Measurements from ENCODE around the gene SPSB2.

DNA sequence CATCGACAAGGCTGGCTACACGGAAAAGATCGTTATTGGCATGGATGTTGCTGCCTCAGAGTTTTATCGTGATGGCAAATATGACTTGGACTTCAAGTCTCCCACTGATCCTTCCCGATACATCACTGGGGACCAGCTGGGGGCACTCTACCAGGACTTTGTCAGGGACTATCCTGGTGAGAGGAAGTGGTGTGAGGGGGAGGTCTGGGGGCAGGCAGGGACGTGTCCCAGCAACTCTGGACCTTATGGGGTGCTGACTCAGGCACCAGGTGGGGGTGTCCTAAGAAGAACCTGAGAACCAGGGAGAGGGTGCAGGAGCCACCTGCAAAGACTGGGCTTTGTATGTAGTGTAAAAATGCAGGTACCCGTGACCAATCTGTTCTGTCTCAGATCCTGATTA, 46.5 kb upstream of the SPSB2 start:
- TF ChIP-seq, protein P1, sequence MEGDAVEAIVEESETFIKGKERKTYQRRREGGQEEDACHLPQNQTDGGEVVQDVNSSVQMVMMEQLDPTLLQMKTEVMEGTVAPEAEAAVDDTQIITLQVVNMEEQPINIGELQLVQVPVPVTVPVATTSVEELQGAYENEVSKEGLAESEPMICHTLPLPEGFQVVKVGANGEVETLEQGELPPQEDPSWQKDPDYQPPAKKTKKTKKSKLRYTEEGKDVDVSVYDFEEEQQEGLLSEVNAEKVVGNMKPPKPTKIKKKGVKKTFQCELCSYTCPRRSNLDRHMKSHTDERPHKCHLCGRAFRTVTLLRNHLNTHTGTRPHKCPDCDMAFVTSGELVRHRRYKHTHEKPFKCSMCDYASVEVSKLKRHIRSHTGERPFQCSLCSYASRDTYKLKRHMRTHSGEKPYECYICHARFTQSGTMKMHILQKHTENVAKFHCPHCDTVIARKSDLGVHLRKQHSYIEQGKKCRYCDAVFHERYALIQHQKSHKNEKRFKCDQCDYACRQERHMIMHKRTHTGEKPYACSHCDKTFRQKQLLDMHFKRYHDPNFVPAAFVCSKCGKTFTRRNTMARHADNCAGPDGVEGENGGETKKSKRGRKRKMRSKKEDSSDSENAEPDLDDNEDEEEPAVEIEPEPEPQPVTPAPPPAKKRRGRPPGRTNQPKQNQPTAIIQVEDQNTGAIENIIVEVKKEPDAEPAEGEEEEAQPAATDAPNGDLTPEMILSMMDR (IDR thresholded peaks at IDR 0.05) = no peak
- TF ChIP-seq EZH2 (IDR thresholded peaks at IDR 0.05; ENCODE audit: borderline replicate concordance, insufficient read depth, low read depth, low read length, poor library complexity, severe bottlenecking) = no peak

Data from B cell (primary cell).